Subcutaneous abdominal adipose tissue (tissue), 5 donors: ENCODE results near the gene TUBB4A.

Experiments used
- H3K27ac ChIP-seq: one replicate; pipeline ENCODE4 v1.7.0; 2013; ENCODE audit warnings: low read depth, mild to moderate bottlenecking, inconsistent platforms, low read length, moderate library complexity
- H3K27me3 ChIP-seq, 5 donors: one replicate each; pipeline ENCODE4 v1.7.0; 2013; ENCODE audit warnings: low read length in 5 of 5, inconsistent platforms in 1 of 5; ENCODE audit not compliant: control insufficient read depth in 5 of 5, insufficient read depth in 4 of 5
- H3K36me3 ChIP-seq, 5 donors: one replicate each; pipeline ENCODE4 v1.7.0; 2013; ENCODE audit warnings: low read length in 5 of 5; ENCODE audit not compliant: control insufficient read depth in 5 of 5, insufficient read depth in 5 of 5
- H3K4me1 ChIP-seq, 5 donors: one replicate each; pipeline ENCODE4 v1.7.0; 2013; ENCODE audit warnings: low read length in 5 of 5, mild to moderate bottlenecking in 3 of 5, moderate library complexity in 1 of 5; ENCODE audit not compliant: control insufficient read depth in 5 of 5, insufficient read depth in 5 of 5
- H3K4me3 ChIP-seq, 5 donors: one replicate each; pipeline ENCODE4 v1.7.0; 2013; ENCODE audit warnings: low read length in 5 of 5, low read depth in 1 of 5
- H3K9ac ChIP-seq, 5 donors: one replicate each; pipeline ENCODE4 v1.7.0; 2013; ENCODE audit warnings: low read length in 5 of 5, mild to moderate bottlenecking in 4 of 5, moderate library complexity in 3 of 5
- H3K9me3 ChIP-seq, 5 donors: one replicate each; pipeline ENCODE4 v1.7.0; 2013; ENCODE audit warnings: low read length in 5 of 5; ENCODE audit not compliant: control insufficient read depth in 5 of 5
- donor health status: healthy.
- donor health status: healthy.
- donor health status: healthy.
- donor health status: healthy.
- donor health status: healthy.

TUBB4A gene

GRCh38 chr19:6524311-6524710 is 22.2 kb upstream of the TUBB4A start:
- Histone ChIP-seq H3K27ac (no peak overlapping the region), H3K27me3 (peaks cover 0 to 14% (median 8%) of the 10 kb centered on the region in 5 donors), H3K4me1 (peaks cover 1 to 28% (median 11%) of the 10 kb centered on the region in 5 donors), H3K9me3 (no peaks in the 10 kb centered on the region), H3K9ac (no peak overlapping the region), H3K4me3 (no peak overlapping the region), H3K36me3 (no peaks in the 10 kb centered on the region)

GRCh38 chr19:6522712-6523111 is 20.6 kb upstream of the TUBB4A start:
- no peak overlapping the region for H3K9ac ChIP-seq
- no peak overlapping the region for H3K27ac ChIP-seq
- H3K9me3 ChIP-seq = no peaks in the 10 kb centered on the region
- no peak overlapping the region for H3K4me3 ChIP-seq
- H3K27me3 ChIP-seq = peaks cover 0 to 14% (median 8%) of the 10 kb centered on the region in 5 donors
- H3K36me3 ChIP-seq = no peaks in the 10 kb centered on the region
- H3K4me1 ChIP-seq = peaks cover 0 to 23% (median 3%) of the 10 kb centered on the region in 5 donors

GRCh38 chr19:6521718-6522646 is 19.9 kb upstream of the TUBB4A start:
- no peak overlapping the region for H3K9ac ChIP-seq
- H3K27ac ChIP-seq = no peak overlapping the region
- no peaks in the 10 kb centered on the region for H3K36me3 ChIP-seq
- H3K4me3 ChIP-seq = no peak overlapping the region
- no peaks in the 10 kb centered on the region for H3K9me3 ChIP-seq
- H3K27me3 ChIP-seq = peaks cover 0 to 14% (median 8%) of the 10 kb centered on the region in 5 donors
- peaks cover 0 to 28% (median 6%) of the 10 kb centered on the region in 5 donors for H3K4me1 ChIP-seq

- no peaks in the 10 kb centered on the region for H3K9me3 ChIP-seq
- no peak overlapping the region for H3K27ac ChIP-seq
- peaks cover 0 to 14% (median 8%) of the 10 kb centered on the region in 5 donors for H3K27me3 ChIP-seq
- peaks cover 0 to 36% (median 15%) of the 10 kb centered on the region in 5 donors for H3K4me1 ChIP-seq
- no peaks in the 10 kb centered on the region for H3K36me3 ChIP-seq
- H3K9ac ChIP-seq = no peak overlapping the region
- H3K4me3 ChIP-seq = no peak overlapping the region
Observed at GRCh38 chr19:6519289-6519688, 17.2 kb upstream of the TUBB4A start.

GRCh38 chr19:6518145-6518911 is 16.2 kb upstream of the TUBB4A start:
- no peak overlapping the region for H3K9ac ChIP-seq
- no peaks in the 10 kb centered on the region for H3K9me3 ChIP-seq
- H3K4me1 ChIP-seq = peaks cover 0 to 29% (median 15%) of the 10 kb centered on the region in 5 donors
- no peak overlapping the region for H3K27ac ChIP-seq
- H3K4me3 ChIP-seq = no peak overlapping the region
- no peaks in the 10 kb centered on the region for H3K36me3 ChIP-seq
- H3K27me3 ChIP-seq = peaks cover 0 to 14% (median 8%) of the 10 kb centered on the region in 5 donors

GRCh38 chr19:6516659-6517291 is 14.7 kb upstream of the TUBB4A start:
- Histone ChIP-seq H3K9me3 (no peaks in the 10 kb centered on the region), H3K27ac (peak overlapping the region; percentile 50), H3K4me1 (peaks cover 0 to 27% (median 15%) of the 10 kb centered on the region in 5 donors), H3K36me3 (no peaks in the 10 kb centered on the region), H3K9ac (peak overlapping the region in 4 of 5 donors; percentile 62 to 85 (median 72)), H3K27me3 (peaks cover 0 to 6% (median 5%) of the 10 kb centered on the region in 5 donors), H3K4me3 (peak overlapping the region; percentile 70 to 86 (median 77))

- Histone ChIP-seq H3K4me1 (peaks cover 0 to 27% (median 15%) of the 10 kb centered on the region in 5 donors), H3K36me3 (no peaks in the 10 kb centered on the region), H3K27me3 (peaks cover 0 to 6% (median 5%) of the 10 kb centered on the region in 5 donors), H3K4me3 (peak overlapping the region; percentile 70 to 86 (median 77)), H3K9me3 (no peaks in the 10 kb centered on the region), H3K9ac (peak overlapping the region in 3 of 5 donors; percentile 62 to 85 (median 80)), H3K27ac (peak overlapping the region; percentile 50)
Observed at GRCh38 chr19:6516018-6516658, 14.0 kb upstream of the TUBB4A start.

GRCh38 chr19:6514926-6515544 is 12.9 kb upstream of the TUBB4A start:
- Histone ChIP-seq H3K36me3 (no peaks in the 10 kb centered on the region), H3K27ac (no peak overlapping the region), H3K27me3 (peaks cover 0 to 2% (median 1%) of the 10 kb centered on the region in 5 donors), H3K9ac (no peak overlapping the region), H3K4me1 (peaks cover 0 to 27% (median 15%) of the 10 kb centered on the region in 5 donors), H3K4me3 (no peak overlapping the region), H3K9me3 (no peaks in the 10 kb centered on the region)

GRCh38 chr19:6514089-6514488 is 12.0 kb upstream of the TUBB4A start:
- Histone ChIP-seq H3K27ac (no peak overlapping the region), H3K36me3 (no peaks in the 10 kb centered on the region), H3K9ac (no peak overlapping the region), H3K27me3 (peaks cover 0 to 2% (median 0%) of the 10 kb centered on the region in 5 donors), H3K4me3 (no peak overlapping the region), H3K4me1 (peaks cover 0 to 26% (median 15%) of the 10 kb centered on the region in 5 donors), H3K9me3 (no peaks in the 10 kb centered on the region)
